Stimulated activated CD4-positive, alpha-beta T cell treated with anti-CD3 and anti-CD28 coated beads, Interleukin-12 subunit alpha, Interleukin-12 subunit beta, amount 100 ng/mL, for 48 hours (primary cell): ENCODE measurements around the gene SLC44A5.
"Not testable (repeated sequence)": the region's sequence is repeated elsewhere in the genome, so short reads cannot be mapped to it uniquely, and the experiment has no call there.

Experiments used
- DNase-seq, 3 donors: peaks; one replicate each; pipeline ENCODE4 v3.0.0-alpha.2; 2020; ENCODE audit warnings: low read depth in 2 of 3, low spot score in 1 of 3

The SLC44A5 gene

GRCh38 chr1:75522389-75522788 lies 88.5 kb downstream of the SLC44A5 start:
- DNase-seq, result no peak

- no peak for DNase-seq
These were observed 89.3 kb downstream of the SLC44A5 start for GRCh38 chr1:75521658-75522057.

- DNase-seq, result no peak
These were observed 89.9 kb downstream of the SLC44A5 start for GRCh38 chr1:75520862-75521475.

- DNase-seq, result no peak
These were observed 91.1 kb downstream of the SLC44A5 start for GRCh38 chr1:75519651-75520427.

GRCh38 chr1:75518686-75519085 lies 92.2 kb downstream of the SLC44A5 start:
- DNase-seq, result no peak

- DNase-seq, result no peak
These were observed 96.6 kb downstream of the SLC44A5 start for GRCh38 chr1:75514270-75514669.

- no peak for DNase-seq
These were observed 103.9 kb downstream of the SLC44A5 start for GRCh38 chr1:75506976-75507375.

- DNase-seq, result no peak
These were observed 107.5 kb downstream of the SLC44A5 start for GRCh38 chr1:75503221-75503974.

GRCh38 chr1:75502776-75503175 lies 108.1 kb downstream of the SLC44A5 start:
- no peak for DNase-seq

- DNase-seq, result no peak
These were observed 109.2 kb downstream of the SLC44A5 start for GRCh38 chr1:75501577-75502295.

- DNase-seq, result no peak
These were observed 118.9 kb downstream of the SLC44A5 start for GRCh38 chr1:75492011-75492410.

- no peak for DNase-seq
These were observed 123.5 kb downstream of the SLC44A5 start for GRCh38 chr1:75487399-75487798.

- no peak for DNase-seq
These were observed 126.1 kb downstream of the SLC44A5 start for GRCh38 chr1:75484789-75485188.

- DNase-seq, result no peak
These were observed 128.0 kb downstream of the SLC44A5 start for GRCh38 chr1:75482951-75483350.

- not testable (repeated sequence) for DNase-seq
These were observed 134.4 kb downstream of the SLC44A5 start for GRCh38 chr1:75476486-75476885.

- no peak for DNase-seq
These were observed 135.2 kb downstream of the SLC44A5 start for GRCh38 chr1:75475696-75476095.

GRCh38 chr1:75472971-75473603 lies 137.8 kb downstream of the SLC44A5 start:
- no peak for DNase-seq

GRCh38 chr1:75472089-75472970 lies 138.6 kb downstream of the SLC44A5 start:
- no peak for DNase-seq

GRCh38 chr1:75471252-75471651 lies 139.7 kb downstream of the SLC44A5 start:
- no peak for DNase-seq

GRCh38 chr1:75470448-75470847 lies 140.5 kb downstream of the SLC44A5 start:
- DNase-seq, result no peak
